A673 (cell line): ENCODE results near the gene NMNAT3.

Experiments
- CTCF ChIP-seq: fragments of 300-800, 200-600 bp; sonication (generic); conservative IDR thresholded peaks from 2 replicates; pipeline ENCODE4 v1.5.1; 2017; ENCODE audit warnings: low read depth, mild to moderate bottlenecking, antibody characterized with exemption, low read length, moderate library complexity, mixed read lengths
- EZH2 ChIP-seq: fragments of 200-600 bp; sonication (generic); IDR thresholded peaks from 2 replicates; pipeline ENCODE4 v1.6.1; 2017; ENCODE audit warnings: borderline replicate concordance, low read depth, mild to moderate bottlenecking, mixed read lengths, antibody characterized with exemption, low read length; ENCODE audit not compliant: poor library complexity, severe bottlenecking

- TF ChIP-seq CTCF (no peak), EZH2 (no peak)
Measured at GRCh38 chr3:139577909-139578308, 99.9 kb downstream of the NMNAT3 start.
